GM19043 (cell line): ENCODE results near the gene MRPL40.

Experiments
- ATAC-seq: cut with Tn5 transposase; IDR thresholded peaks from one replicate; pipeline ENCODE4 v1.9.1; 2021; ENCODE audit warnings: low read depth; ENCODE audit not compliant: unreplicated experiment

MRPL40 gene

GRCh38 chr22:19432133-19432851 is at the start of gene MRPL40:
Gene MRPL40, plus strand, starts transcription at chr22:19432545. Its CDS starts 10 bp downstream, at chr22:19432555.
- ATAC-seq: peak; percentile 75

- no peak for ATAC-seq
Observed at GRCh38 chr22:19383292-19383691, 49.1 kb upstream of the MRPL40 start.

GRCh38 chr22:19385221-19385906 is 47.0 kb upstream of the MRPL40 start:
- no peak for ATAC-seq

- ATAC-seq: no peak
Observed at GRCh38 chr22:19386248-19386647, 46.1 kb upstream of the MRPL40 start.

GRCh38 chr22:19387038-19387437 is 45.3 kb upstream of the MRPL40 start:
- ATAC-seq: no peak

GRCh38 chr22:19387575-19387974 is 44.8 kb upstream of the MRPL40 start:
- no peak for ATAC-seq

GRCh38 chr22:19393704-19394103 is 38.6 kb upstream of the MRPL40 start:
- no peak for ATAC-seq

GRCh38 chr22:19394274-19395050 is 37.9 kb upstream of the MRPL40 start:
- ATAC-seq: no peak

- no peak for ATAC-seq
Observed at GRCh38 chr22:19395276-19395675, 37.1 kb upstream of the MRPL40 start.

- no peak for ATAC-seq
Observed at GRCh38 chr22:19396561-19396933, 35.8 kb upstream of the MRPL40 start.

GRCh38 chr22:19396934-19397733 is 35.2 kb upstream of the MRPL40 start:
- ATAC-seq: no peak

- no peak for ATAC-seq
Observed at GRCh38 chr22:19397734-19398104, 34.6 kb upstream of the MRPL40 start.

GRCh38 chr22:19398206-19398605 is 34.1 kb upstream of the MRPL40 start:
- no peak for ATAC-seq

GRCh38 chr22:19398652-19399051 is 33.7 kb upstream of the MRPL40 start:
- no peak for ATAC-seq

GRCh38 chr22:19400881-19401280 is 31.5 kb upstream of the MRPL40 start:
- ATAC-seq: no peak

- no peak for ATAC-seq
Observed at GRCh38 chr22:19401483-19401882, 30.9 kb upstream of the MRPL40 start.

- ATAC-seq: no peak
Observed at GRCh38 chr22:19402642-19403191, 29.6 kb upstream of the MRPL40 start.

- no peak for ATAC-seq
Observed at GRCh38 chr22:19404676-19405075, 27.7 kb upstream of the MRPL40 start.

- ATAC-seq: no peak
Observed at GRCh38 chr22:19405133-19405532, 27.2 kb upstream of the MRPL40 start.

- ATAC-seq: no peak
Observed at GRCh38 chr22:19405652-19406051, 26.7 kb upstream of the MRPL40 start.
